IMR-90 (cell line): Measurements from ENCODE around the gene MDC1. TPM values are rescaled to one million over a fixed set of nuclear protein-coding genes. Genes with fewer than 3 reads are reported as not detected.

ENCODE experiments used
- ATAC-seq: fragments of 200-7000 bp; cut with Tn5 transposase; 2 replicates; pipeline ENCODE4 v1.9.1; 2020; ENCODE audit warnings: low read depth, mild to moderate bottlenecking, moderate library complexity
- BruUV-seq: library from RNA; stranded (reverse); fragments of 400-500 nt; replicated peaks from 2 replicates; lab custom pipeline; 2021; lab: Mats Ljungman, UMichigan
- CTCF ChIA-PET: fragments of 300-600 bp; formaldehyde crosslinking; extraction: SDS; loops from one replicate; lab custom pipeline; 2021; ENCODE audit warnings: antibody characterized with exemption; lab: Yijun Ruan, JAX
- POLR2A ChIA-PET: fragments of 300-600 bp; sonication (Branson Sonifier 250); formaldehyde crosslinking; loops from one replicate; lab custom pipeline; 2022; ENCODE audit warnings: antibody characterized with exemption; ENCODE audit not compliant: unreplicated experiment; lab: Charles Lee
- DNase-seq: peaks from one replicate; pipeline ENCODE4 v3.0.0; 2013
- H2AFZ ChIP-seq: replicated peaks from 2 replicates; pipeline ENCODE3; 2013; ENCODE audit warnings: low read length, mild to moderate bottlenecking; ENCODE audit not compliant: poor library complexity
- H2AK5ac ChIP-seq: 2 replicates; pipeline ENCODE4 v1.6.1; 2013; ENCODE audit warnings: low read depth, low read length, inconsistent platforms
- H2AK9ac ChIP-seq: replicated peaks from 2 replicates; pipeline ENCODE3; 2013; ENCODE audit warnings: mild to moderate bottlenecking, low read depth, low read length, moderate library complexity; ENCODE audit not compliant: poor library complexity
- H2BK120ac ChIP-seq: 2 replicates; pipeline ENCODE4 v1.6.1; 2013; ENCODE audit warnings: low read depth, low read length, inconsistent platforms
- H2BK15ac ChIP-seq: 3 replicates; pipeline ENCODE4 v1.6.1; 2013; ENCODE audit warnings: low read depth, low read length, inconsistent platforms
- H2BK20ac ChIP-seq: 2 replicates; pipeline ENCODE4 v1.6.1; 2013; ENCODE audit warnings: low read depth, mild to moderate bottlenecking, inconsistent platforms, low read length, moderate library complexity
- H2BK5ac ChIP-seq: 2 replicates; pipeline ENCODE4 v1.6.1; 2013; ENCODE audit warnings: mild to moderate bottlenecking, low read depth, low read length, inconsistent platforms; ENCODE audit not compliant: poor library complexity, severe bottlenecking
- H3K14ac ChIP-seq: replicated peaks from 2 replicates; pipeline ENCODE4 v1.6.1; 2013; ENCODE audit warnings: low read depth, low read length, inconsistent platforms
- H3K18ac ChIP-seq: 2 replicates; pipeline ENCODE4 v1.6.1; 2013; ENCODE audit warnings: low read depth, low read length, control low read depth
- H3K23ac ChIP-seq: 2 replicates; pipeline ENCODE4 v1.6.1; 2013; ENCODE audit warnings: low read depth, low read length, inconsistent platforms
- H3K27ac ChIP-seq: 2 replicates; pipeline ENCODE4 v1.5.1; 2013; ENCODE audit warnings: mild to moderate bottlenecking, control low read depth, low read length; ENCODE audit not compliant: insufficient read depth
- H3K27me3 ChIP-seq: 2 replicates; pipeline ENCODE4 v1.6.1; 2013; ENCODE audit warnings: low read length; ENCODE audit not compliant: control insufficient read depth, insufficient read depth
- H3K36me3 ChIP-seq: 2 replicates; pipeline ENCODE4 v1.6.1; 2013; ENCODE audit warnings: low read length, mixed read lengths; ENCODE audit not compliant: control insufficient read depth, insufficient read depth
- H3K4ac ChIP-seq: 2 replicates; pipeline ENCODE4 v1.6.1; 2013; ENCODE audit warnings: low read depth, low read length, inconsistent platforms
- H3K4me1 ChIP-seq: 2 replicates; pipeline ENCODE4 v1.6.1; 2013; ENCODE audit warnings: low read length, mixed read lengths; ENCODE audit not compliant: control insufficient read depth, insufficient read depth
- H3K4me2 ChIP-seq: 2 replicates; pipeline ENCODE4 v1.6.1; 2013; ENCODE audit warnings: low read depth, mild to moderate bottlenecking, control low read depth, low read length, moderate library complexity
- H3K4me3 ChIP-seq: 2 replicates; pipeline ENCODE4 v1.5.1; 2013; ENCODE audit warnings: low read depth, mild to moderate bottlenecking, control low read depth, low read length, moderate library complexity; ENCODE audit not compliant: insufficient read depth
- H3K56ac ChIP-seq: 2 replicates; pipeline ENCODE4 v1.6.1; 2013; ENCODE audit warnings: low read length, inconsistent platforms; ENCODE audit not compliant: insufficient read depth; ENCODE audit errors: extremely low read depth
- H3K79me1 ChIP-seq, 2 experiments: 2 replicates each; pipeline ENCODE4 v1.6.1; 2013; ENCODE audit warnings: low read length in 2 of 2, inconsistent platforms in 1 of 2, low read depth in 1 of 2
- H3K9ac ChIP-seq: 2 replicates; pipeline ENCODE4 v1.6.1; 2013; ENCODE audit warnings: low read depth, low read length, control low read depth
- H3K9me1 ChIP-seq: 2 replicates; pipeline ENCODE4 v1.6.1; 2013; ENCODE audit warnings: low read length, inconsistent platforms; ENCODE audit not compliant: insufficient read depth
- H3K9me3 ChIP-seq: 2 replicates; pipeline ENCODE4 v1.6.1; 2013; ENCODE audit warnings: low read length; ENCODE audit not compliant: control insufficient read depth, insufficient read depth
- H4K20me1 ChIP-seq: 2 replicates; pipeline ENCODE4 v1.6.1; 2013; ENCODE audit warnings: low read length, inconsistent platforms; ENCODE audit not compliant: insufficient read depth
- H4K5ac ChIP-seq: 2 replicates; pipeline ENCODE4 v1.6.1; 2013; ENCODE audit warnings: mild to moderate bottlenecking, low read depth, low read length, control low read depth
- H4K8ac ChIP-seq, 2 experiments: 2 replicates each; pipeline ENCODE4 v1.6.1; 2013; ENCODE audit warnings: low read depth in 2 of 2, low read length in 2 of 2, control low read depth in 1 of 2, inconsistent platforms in 1 of 2
- H4K91ac ChIP-seq: 2 replicates; pipeline ENCODE4 v1.6.1; 2013; ENCODE audit warnings: low read depth, low read length, inconsistent platforms; ENCODE audit not compliant: insufficient read depth
- BHLHE40 ChIP-seq: fragments of 150-350 bp; IDR thresholded peaks from 2 replicates; pipeline ENCODE4 v1.6.1; 2016; ENCODE audit warnings: mild to moderate bottlenecking, low read depth, low read length
- CHD1 ChIP-seq: IDR thresholded peaks from 2 replicates; pipeline ENCODE4 v1.6.1; 2012; ENCODE audit warnings: low read depth, low read length, improper control_type of control experiment
- CTCF ChIP-seq: conservative IDR thresholded peaks from 2 replicates; pipeline ENCODE4 v1.5.1; 2012; ENCODE audit warnings: mild to moderate bottlenecking, low read depth, low read length, improper control_type of control experiment
- MAZ ChIP-seq: IDR thresholded peaks from 2 replicates; pipeline ENCODE4 v1.6.1; 2012; ENCODE audit warnings: low read depth, mild to moderate bottlenecking, low read length, improper control_type of control experiment, moderate library complexity, borderline replicate concordance
- NFE2L2 ChIP-seq: fragments of 150-350 bp; IDR thresholded peaks from 2 replicates; pipeline ENCODE4 v1.6.1; 2016; ENCODE audit warnings: low read depth, mild to moderate bottlenecking, low read length
- POLR2A ChIP-seq: IDR thresholded peaks from 2 replicates; pipeline ENCODE4 v1.6.1; 2012; ENCODE audit warnings: mild to moderate bottlenecking, low read depth, low read length
- RAD21 ChIP-seq: IDR thresholded peaks from 2 replicates; pipeline ENCODE4 v1.6.1; 2012; ENCODE audit warnings: low read length, improper control_type of control experiment
- RCOR1 ChIP-seq: IDR thresholded peaks from 2 replicates; pipeline ENCODE4 v1.6.1; 2012; ENCODE audit warnings: mild to moderate bottlenecking, low read length, improper control_type of control experiment; ENCODE audit not compliant: insufficient replicate concordance
- RFX5 ChIP-seq: IDR thresholded peaks from 2 replicates; pipeline ENCODE4 v1.8.0; 2012; ENCODE audit warnings: low read depth, mild to moderate bottlenecking, low read length, moderate library complexity
- SMC3 ChIP-seq: fragments of 150-350 bp; IDR thresholded peaks from 2 replicates; pipeline ENCODE4 v1.6.1; 2016; ENCODE audit warnings: low read depth, mild to moderate bottlenecking, antibody characterized with exemption, low read length, moderate library complexity
- WGBS, 2 experiments: methylation state at CpG; one replicate each; pipeline versions ENCODE4 v1.1.5 to v1.1.7; 2013; ENCODE audit warnings: missing lambda C conversion rate in 2 of 2; ENCODE audit not compliant: insufficient read length in 1 of 2; ENCODE audit errors: extremely low coverage in 2 of 2; 5-methylcytosine and 5-hydroxymethylcytosine counted together
- dilution Hi-C: fragments of 300-500 bp; cut with HindIII; formaldehyde crosslinking; loops from one replicate; pipeline ENCODE4 v1.14.3; 2018; ENCODE audit warnings: low sequenced_read_pairs; ENCODE audit not compliant: unreplicated experiment
- in situ Hi-C: fragments of 300-500 bp; cut with MboI; formaldehyde crosslinking; loops from 3 replicates; pipeline ENCODE4 v1.14.3; 2019; ENCODE audit warnings: low sequenced_read_pairs, inconsistent platforms, mixed read lengths
- intact Hi-C: fragments of 100-400 bp; cut with micrococcal nuclease; formaldehyde crosslinking; loops from 2 replicates; pipeline ENCODE4 v1.10.0; 2022
- polyA plus RNA-seq, 3 experiments: library from polyadenylated mRNA; depleted of rRNA; stranded (reverse); fragments of >200 nt; gene quantifications; 2 replicates each; pipeline ENCODE4 v1.2.3, GENCODE V29; 2012; ENCODE audit warnings: low replicate concordance in 1 of 3
- total RNA-seq: library from RNA; depleted of rRNA; stranded (reverse); fragments of >200 nt; gene quantifications from 2 replicates; pipeline ENCODE4 v1.2.3, GENCODE V29; 2012
- TF ChIP-seq, protein P1 (sequence below): fragments of 150-350 bp; IDR thresholded peaks from 2 replicates; pipeline ENCODE4 v1.6.1; 2016; ENCODE audit warnings: low read depth, mild to moderate bottlenecking, low read length, moderate library complexity, borderline replicate concordance
- TF ChIP-seq, protein P2 (sequence below): fragments of 150-350 bp; IDR thresholded peaks from 2 replicates; pipeline ENCODE4 v1.6.1; 2017; ENCODE audit warnings: mild to moderate bottlenecking, antibody characterized with exemption, low read length, low read depth

Gene MDC1
- total and polyA plus RNA-seq, 2 of the 4 experiments (the other 2 are of a cell fraction) = 4.5 to 12.1 TPM

DNA sequence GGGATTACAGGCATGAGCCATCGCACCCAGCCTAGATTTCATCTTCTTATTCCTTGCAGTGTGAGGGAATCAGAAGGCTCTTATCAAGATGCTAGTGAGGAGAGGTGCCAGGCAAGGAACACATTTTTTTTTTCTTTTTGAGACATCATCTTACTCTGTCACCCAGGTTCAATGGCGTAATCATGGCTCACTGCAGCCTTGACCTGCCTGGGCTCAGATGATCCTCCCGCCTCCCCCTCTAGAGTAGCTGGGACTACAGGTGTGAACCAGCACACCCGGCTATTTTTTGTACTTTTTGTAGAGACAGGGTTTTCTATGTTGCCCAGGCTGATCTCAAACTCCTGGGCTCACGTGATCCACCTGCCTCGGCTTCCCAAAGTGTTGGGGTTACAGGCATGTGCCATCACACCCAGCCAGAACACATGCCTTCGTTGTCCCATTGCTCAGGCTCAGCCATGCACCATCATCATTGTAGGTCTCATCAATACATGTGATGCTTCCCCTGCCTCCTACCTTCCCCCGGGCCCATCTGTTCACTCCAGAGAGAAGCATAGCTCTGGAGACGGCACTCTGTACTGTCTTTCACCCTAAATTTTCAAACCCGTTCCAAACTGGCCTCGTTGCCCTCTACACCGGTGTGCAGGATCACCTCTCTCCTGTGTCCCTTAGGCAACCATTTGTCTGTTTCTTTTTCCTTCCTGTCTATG, 15.3 kb upstream of the MDC1 start:
- H3K4me3 ChIP-seq = no peak overlapping the region
- no peak overlapping the region for H4K5ac ChIP-seq
- H3K79me1 ChIP-seq = peaks cover 41 to 74% of the 10 kb centered on the region in 2 experiments
- H3K27ac ChIP-seq = no peak overlapping the region
- no peak overlapping the region for H2BK20ac ChIP-seq
- 85% methylated on average over 5 of the region's 12 CpGs; no CpG with 5 or more reads in 1 of the 2 experiments for WGBS, 2 experiments
- dilution Hi-C loops (no loop called here), intact Hi-C loops (no loop called here), in situ Hi-C loops (no loop called here)
- H3K36me3 ChIP-seq = peaks cover 61% of the 10 kb centered on the region
- H2AFZ ChIP-seq = no peak overlapping the region
- H3K9me1 ChIP-seq = no peaks in the 10 kb centered on the region
- H3K23ac ChIP-seq = no peak overlapping the region
- no peaks in the 10 kb centered on the region for H3K9me3 ChIP-seq
- H4K20me1 ChIP-seq = peaks cover 10% of the 10 kb centered on the region; the same call in 1 of the 2 replicates
- H4K8ac ChIP-seq = no peak overlapping the region
- H2BK15ac ChIP-seq = no peak overlapping the region
- no peak overlapping the region for H3K9ac ChIP-seq
- no peak for TF ChIP-seq CHD1
- TF ChIP-seq, protein P1, sequence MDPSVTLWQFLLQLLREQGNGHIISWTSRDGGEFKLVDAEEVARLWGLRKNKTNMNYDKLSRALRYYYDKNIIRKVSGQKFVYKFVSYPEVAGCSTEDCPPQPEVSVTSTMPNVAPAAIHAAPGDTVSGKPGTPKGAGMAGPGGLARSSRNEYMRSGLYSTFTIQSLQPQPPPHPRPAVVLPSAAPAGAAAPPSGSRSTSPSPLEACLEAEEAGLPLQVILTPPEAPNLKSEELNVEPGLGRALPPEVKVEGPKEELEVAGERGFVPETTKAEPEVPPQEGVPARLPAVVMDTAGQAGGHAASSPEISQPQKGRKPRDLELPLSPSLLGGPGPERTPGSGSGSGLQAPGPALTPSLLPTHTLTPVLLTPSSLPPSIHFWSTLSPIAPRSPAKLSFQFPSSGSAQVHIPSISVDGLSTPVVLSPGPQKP = no peak
- TF ChIP-seq MAZ = no peak
- TF ChIP-seq, protein P2, sequence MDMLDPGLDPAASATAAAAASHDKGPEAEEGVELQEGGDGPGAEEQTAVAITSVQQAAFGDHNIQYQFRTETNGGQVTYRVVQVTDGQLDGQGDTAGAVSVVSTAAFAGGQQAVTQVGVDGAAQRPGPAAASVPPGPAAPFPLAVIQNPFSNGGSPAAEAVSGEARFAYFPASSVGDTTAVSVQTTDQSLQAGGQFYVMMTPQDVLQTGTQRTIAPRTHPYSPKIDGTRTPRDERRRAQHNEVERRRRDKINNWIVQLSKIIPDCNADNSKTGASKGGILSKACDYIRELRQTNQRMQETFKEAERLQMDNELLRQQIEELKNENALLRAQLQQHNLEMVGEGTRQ = no peak
- TF ChIP-seq NFE2L2 = no peak
- TF ChIP-seq RCOR1 = no peak
- TF ChIP-seq RFX5 = no peak
- TF ChIP-seq CTCF = no peak
- TF ChIP-seq RAD21 = no peak
- TF ChIP-seq POLR2A = no peak
- TF ChIP-seq BHLHE40 = no peak
- no peak for TF ChIP-seq SMC3
- H2BK120ac ChIP-seq = no peak overlapping the region
- ATAC-seq (no peak), DNase-seq (no peak)
- ChIA-PET CTCF (no interaction called here), POLR2A (no interaction called here)
- H3K4ac ChIP-seq = no peak overlapping the region
- H2AK5ac ChIP-seq = no peak overlapping the region
- H3K14ac ChIP-seq = no peak overlapping the region
- H3K4me2 ChIP-seq = no peak overlapping the region
- no peak overlapping the region for H3K18ac ChIP-seq
- no peaks in the 10 kb centered on the region for H3K4me1 ChIP-seq
- H3K27me3 ChIP-seq = no peaks in the 10 kb centered on the region
- H2AK9ac ChIP-seq = peak overlapping the region; percentile 33
- H4K91ac ChIP-seq = no peak overlapping the region
- no TSS peak for BruUV-seq
- no peak overlapping the region for H2BK5ac ChIP-seq
- H3K56ac ChIP-seq = no peak overlapping the region
